Body of pancreas (tissue), 4 donors: ENCODE data around the gene KRTAP1-4. TPM values are rescaled to one million over a fixed set of nuclear protein-coding genes. Genes with fewer than 3 reads are reported as not detected.

Experiments
- ATAC-seq: fragments of 150-250 bp; one replicate; pipeline ENCODE4 v1.9.1; 2016
- DNase-seq, 4 donors: peaks; one replicate each; pipeline ENCODE4 v3.0.0-alpha.2; 2019
- H3K27ac ChIP-seq, 4 donors: fragments of 200-600 bp; sonication (generic); 1 replicate in 3 of 4; 2 replicates in 1 of 4; pipeline versions ENCODE4 v1.5.1 to v1.6.1; 2016 to 2019; ENCODE audit warnings: mild to moderate bottlenecking in 1 of 4, mixed read lengths in 1 of 4, moderate library complexity in 1 of 4
- H3K27me3 ChIP-seq, 2 donors: fragments of 200-600 bp; sonication (generic); one replicate each; pipeline ENCODE4 v1.6.0; 2016; ENCODE audit warnings: mild to moderate bottlenecking in 1 of 2
- H3K36me3 ChIP-seq, 2 donors: fragments of 200-600 bp; sonication (generic); replicated peaks in 1 of 2; 2 replicates each; pipeline ENCODE4 v1.5.1; 2016; ENCODE audit warnings: low read depth in 2 of 2; ENCODE audit not compliant: insufficient read depth in 1 of 2
- H3K4me1 ChIP-seq: fragments of 200-600 bp; sonication (generic); one replicate; pipeline ENCODE4 v1.6.0; 2016
- H3K4me3 ChIP-seq, 2 donors: fragments of 200-600 bp; sonication (generic); 1 replicate in 1 of 2; 2 replicates in 1 of 2; pipeline ENCODE4 v1.5.1; 2016 to 2019
- H3K9me3 ChIP-seq, 3 donors: fragments of 200-600 bp; sonication (generic); 1 replicate in 2 of 3; 2 replicates in 1 of 3; pipeline ENCODE4 v1.5.1; 2016
- POLR2A ChIP-seq, 3 donors: fragments of 450-650 bp; IDR thresholded peaks; one replicate each; pipeline ENCODE4 v1.6.1; 2016; ENCODE audit warnings: antibody characterized with exemption in 3 of 3, mild to moderate bottlenecking in 2 of 3
- WGBS, 2 donors: methylation state at CpG; one replicate each; pipeline ENCODE4 v1.1.5; 2017; 5-methylcytosine and 5-hydroxymethylcytosine counted together
- intact Hi-C: fragments of 100-400 bp; cut with DNase I; formaldehyde crosslinking; loops from one replicate; pipeline ENCODE4 v1.15.1; 2023
- total RNA-seq, 2 donors: library from RNA; depleted of rRNA; stranded (reverse); fragments of >200 nt; gene quantifications; one replicate each; pipeline ENCODE4 v1.1.0, GENCODE V29; 2016
- TF ChIP-seq, protein P1 (sequence below), 7 experiments: fragments of 450-650 bp in 4 of 7; fragments of 200-600 bp in 3 of 7; sonication (generic) in 3 of 7; IDR thresholded peaks; one replicate each; pipeline ENCODE4 v1.5.1; 2016 to 2019; ENCODE audit warnings: antibody characterized with exemption in 7 of 7

The KRTAP1-4 gene
- total RNA-seq, 2 donors from 2014 or later = not detected

DNA sequence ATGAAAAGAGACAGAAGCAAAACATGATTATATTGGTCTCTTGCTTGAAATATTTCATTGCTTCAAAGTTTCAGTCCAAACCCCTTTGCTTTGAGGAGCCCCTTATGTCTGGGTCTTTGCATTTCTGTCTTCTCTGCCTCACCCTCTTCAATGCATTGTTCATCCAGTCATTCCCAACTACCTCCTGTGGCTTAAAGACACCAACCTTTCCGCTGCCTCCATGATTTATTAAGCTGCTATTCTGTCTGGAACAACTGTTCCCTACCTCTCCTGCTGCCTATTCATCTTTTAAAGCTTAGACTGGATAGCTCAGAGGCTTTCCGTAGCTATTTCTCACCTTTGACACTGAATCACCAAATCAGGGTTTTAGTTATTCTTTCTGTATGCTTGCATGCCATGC, 32.6 kb downstream of the KRTAP1-4 start:
- intact Hi-C loops = no loop called here
- Histone ChIP-seq H3K4me1 (peaks cover 2% of the 10 kb centered on the region), H3K36me3 (no peaks in the 10 kb centered on the region), H3K27me3 (no peaks in the 10 kb centered on the region), H3K9me3 (no peaks in the 10 kb centered on the region), H3K4me3 (no peak overlapping the region), H3K27ac (no peak overlapping the region)
- TF ChIP-seq POLR2A (IDR thresholded peaks at IDR 0.05) = no peak
- TF ChIP-seq, protein P1, sequence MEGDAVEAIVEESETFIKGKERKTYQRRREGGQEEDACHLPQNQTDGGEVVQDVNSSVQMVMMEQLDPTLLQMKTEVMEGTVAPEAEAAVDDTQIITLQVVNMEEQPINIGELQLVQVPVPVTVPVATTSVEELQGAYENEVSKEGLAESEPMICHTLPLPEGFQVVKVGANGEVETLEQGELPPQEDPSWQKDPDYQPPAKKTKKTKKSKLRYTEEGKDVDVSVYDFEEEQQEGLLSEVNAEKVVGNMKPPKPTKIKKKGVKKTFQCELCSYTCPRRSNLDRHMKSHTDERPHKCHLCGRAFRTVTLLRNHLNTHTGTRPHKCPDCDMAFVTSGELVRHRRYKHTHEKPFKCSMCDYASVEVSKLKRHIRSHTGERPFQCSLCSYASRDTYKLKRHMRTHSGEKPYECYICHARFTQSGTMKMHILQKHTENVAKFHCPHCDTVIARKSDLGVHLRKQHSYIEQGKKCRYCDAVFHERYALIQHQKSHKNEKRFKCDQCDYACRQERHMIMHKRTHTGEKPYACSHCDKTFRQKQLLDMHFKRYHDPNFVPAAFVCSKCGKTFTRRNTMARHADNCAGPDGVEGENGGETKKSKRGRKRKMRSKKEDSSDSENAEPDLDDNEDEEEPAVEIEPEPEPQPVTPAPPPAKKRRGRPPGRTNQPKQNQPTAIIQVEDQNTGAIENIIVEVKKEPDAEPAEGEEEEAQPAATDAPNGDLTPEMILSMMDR (IDR thresholded peaks at IDR 0.05) = no peak
- WGBS, 2 donors = 71 to 73% methylated on average over 2 of the region's 2 CpGs
- ATAC-seq (no peak), DNase-seq (no peak)

DNA sequence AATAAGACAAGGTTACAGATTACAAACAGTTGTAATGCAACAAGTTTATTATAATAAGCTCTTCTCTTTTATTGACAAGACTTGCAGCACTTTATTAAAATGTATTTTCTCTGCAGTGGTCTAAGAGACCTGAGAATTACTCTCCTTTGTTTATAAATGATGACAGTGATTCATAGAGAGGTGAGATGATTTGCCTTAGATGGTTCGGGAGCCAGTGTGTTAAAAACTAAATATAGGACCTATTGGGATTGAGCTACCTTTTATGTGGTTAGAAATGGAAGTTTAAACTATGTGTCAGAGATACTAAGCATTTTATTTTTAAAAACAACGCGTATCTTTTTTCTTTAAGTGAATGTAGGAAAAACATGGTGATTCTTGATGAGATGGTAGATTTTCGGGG, 33.2 kb downstream of the KRTAP1-4 start:
- Histone ChIP-seq H3K4me1 (peaks cover 4% of the 10 kb centered on the region), H3K9me3 (no peaks in the 10 kb centered on the region), H3K27me3 (no peaks in the 10 kb centered on the region), H3K36me3 (no peaks in the 10 kb centered on the region), H3K4me3 (no peak overlapping the region), H3K27ac (no peak overlapping the region)
- TF ChIP-seq POLR2A (IDR thresholded peaks at IDR 0.05) = no peak
- TF ChIP-seq, protein P1 (IDR thresholded peaks at IDR 0.05) = no peak
- ATAC-seq (no peak), DNase-seq (no peak)
- intact Hi-C loops = no loop called here
- 71 to 73% methylated on average over 4 of the region's 4 CpGs for WGBS, 2 donors

DNA sequence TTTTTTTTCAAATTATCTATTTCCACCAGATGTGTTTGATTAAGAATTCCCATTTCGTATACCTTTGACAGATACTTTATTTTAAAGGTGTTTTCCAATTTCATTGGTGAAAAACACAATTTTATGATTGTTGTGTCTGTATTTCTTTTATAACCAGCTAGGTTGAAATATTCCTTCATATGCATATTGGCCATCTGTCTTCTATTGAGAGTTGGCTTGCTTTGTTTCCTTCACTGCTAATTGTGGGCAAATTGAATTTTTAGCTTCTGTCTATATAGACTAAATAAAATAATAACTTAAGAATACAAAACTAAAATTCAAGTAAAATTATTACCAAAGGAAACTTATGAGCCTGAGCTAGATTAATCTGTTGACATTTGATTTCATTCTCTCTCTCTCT, 34.9 kb downstream of the KRTAP1-4 start:
- WGBS, 2 donors = 29 to 36% methylated on average over 1 of the region's 1 CpG
- H3K27me3 ChIP-seq = no peaks in the 10 kb centered on the region
- no peaks in the 10 kb centered on the region for H3K36me3 ChIP-seq
- H3K4me1 ChIP-seq = peaks cover 4% of the 10 kb centered on the region
- no peak overlapping the region for H3K27ac ChIP-seq
- TF ChIP-seq POLR2A (IDR thresholded peaks at IDR 0.05) = no peak
- TF ChIP-seq, protein P1 (IDR thresholded peaks at IDR 0.05) = no peak
- intact Hi-C loops = no loop called here
- ATAC-seq (no peak), DNase-seq (no peak)
- H3K9me3 ChIP-seq = no peaks in the 10 kb centered on the region
- H3K4me3 ChIP-seq = no peak overlapping the region

DNA sequence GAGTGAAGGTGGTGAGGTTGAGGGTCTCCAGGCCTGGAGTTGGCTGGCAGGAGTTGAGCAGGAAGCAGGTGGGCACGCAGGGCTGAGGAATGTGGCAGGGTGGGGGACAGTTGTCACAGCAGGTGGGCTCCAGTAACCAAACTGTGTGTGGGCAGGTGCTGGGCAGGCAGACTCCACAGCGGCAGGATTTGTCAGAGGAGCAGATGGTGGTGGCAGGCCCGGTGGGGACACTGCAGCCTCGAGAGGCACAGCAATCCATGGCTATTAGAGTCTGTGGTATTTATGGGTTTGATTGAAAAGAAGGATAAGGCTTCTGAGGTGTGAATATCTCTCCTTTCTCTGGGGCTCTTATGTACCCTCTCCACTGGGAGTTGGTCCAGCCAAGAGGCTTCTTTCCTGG, 36.2 kb downstream of the KRTAP1-4 start, which contains the start of gene KRTAP3-3:
Gene KRTAP3-3, minus strand, starts transcription at position 326 of the 400 bp plus-strand sequence. Its CDS starts 67 bp downstream, at position 259.
- no peaks in the 10 kb centered on the region for H3K9me3 ChIP-seq
- H3K4me3 ChIP-seq = no peak within 1 kb of the TSS
- intact Hi-C loops = no loop called here
- ATAC-seq (no peak), DNase-seq (no peak)
- 46 to 54% methylated on average over 4 of the region's 4 CpGs for whole genome bisulfite sequencing, 2 donors
- no peaks in the 10 kb centered on the region for H3K36me3 ChIP-seq
- no peaks in the 10 kb centered on the region for H3K27me3 ChIP-seq
- H3K27ac ChIP-seq = no peak within 1 kb of the TSS
- TF ChIP-seq, protein P1 (IDR thresholded peaks at IDR 0.05) = no peak
- TF ChIP-seq POLR2A (IDR thresholded peaks at IDR 0.05) = no peak
- peaks cover 4% of the 10 kb centered on the region for H3K4me1 ChIP-seq

DNA sequence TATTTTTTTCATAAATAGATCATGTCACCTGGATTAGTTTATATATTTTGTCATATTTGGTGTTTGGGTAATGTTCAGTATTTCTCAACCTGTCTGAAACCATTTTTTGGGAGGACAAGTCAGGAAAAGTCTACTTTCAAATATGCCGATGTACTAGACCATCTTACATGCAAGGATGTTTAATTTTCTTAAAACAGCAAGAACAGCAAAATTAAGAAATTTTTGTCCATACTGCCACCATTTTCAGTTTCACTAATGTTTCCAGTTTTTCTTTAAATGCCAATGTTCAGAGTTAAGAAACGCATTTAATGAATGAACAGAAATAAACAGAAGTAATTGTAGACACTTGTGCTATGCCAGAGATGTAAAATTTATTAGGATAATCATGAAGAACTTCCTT, 36.9 kb downstream of the KRTAP1-4 start:
- Histone ChIP-seq H3K4me1 (peaks cover 4% of the 10 kb centered on the region), H3K27ac (no peak overlapping the region), H3K36me3 (no peaks in the 10 kb centered on the region), H3K9me3 (no peaks in the 10 kb centered on the region), H3K27me3 (no peaks in the 10 kb centered on the region), H3K4me3 (no peak overlapping the region)
- DNase-seq (no peak), ATAC-seq (no peak)
- 81 to 92% methylated on average over 2 of the region's 2 CpGs for WGBS, 2 donors
- TF ChIP-seq POLR2A (IDR thresholded peaks at IDR 0.05) = no peak
- TF ChIP-seq, protein P1 (IDR thresholded peaks at IDR 0.05) = no peak
- intact Hi-C loops = no loop called here
